Activated CD4-positive, alpha-beta T cell treated with anti-CD3 and anti-CD28 coated beads, Interleukin-2, Interleukin-6, amounts not matched to agents 100 ng/mL and 50 ng/mL, durations not matched to agents 16 hours and 8 hours (primary cell): Measurements from ENCODE around the gene RELT.

Experiments used
- DNase-seq: peaks from one replicate; pipeline ENCODE4 v3.0.0-alpha.2; 2020

Gene RELT

GRCh38 chr11:73376803-73377629 lies 817 bp downstream of the RELT start:
- peak; percentile 81 for DNase-seq

- no peak for DNase-seq
Measured at GRCh38 chr11:73379189-73379880, 3.1 kb downstream of the RELT start.

- no peak for DNase-seq
Measured at GRCh38 chr11:73380331-73380730, 4.1 kb downstream of the RELT start.

GRCh38 chr11:73380897-73381410 lies 4.8 kb downstream of the RELT start:
- no peak for DNase-seq

GRCh38 chr11:73381589-73381988 lies 5.4 kb downstream of the RELT start:
- DNase-seq = no peak

- no peak for DNase-seq
Measured at GRCh38 chr11:73382183-73382582, 6.0 kb downstream of the RELT start.

- no peak for DNase-seq
Measured at GRCh38 chr11:73382747-73383146, 6.5 kb downstream of the RELT start.

- no peak for DNase-seq
Measured at GRCh38 chr11:73383249-73384124, 7.3 kb downstream of the RELT start.

GRCh38 chr11:73384125-73384441 lies 7.9 kb downstream of the RELT start:
- no peak for DNase-seq

- DNase-seq = no peak
Measured at GRCh38 chr11:73384531-73384871, 8.3 kb downstream of the RELT start.

GRCh38 chr11:73384872-73385689 lies 8.9 kb downstream of the RELT start:
- peak; percentile 50 for DNase-seq

GRCh38 chr11:73386016-73386415 lies 9.8 kb downstream of the RELT start:
- DNase-seq = no peak

GRCh38 chr11:73386546-73386945 lies 10.3 kb downstream of the RELT start:
- no peak for DNase-seq

- no peak for DNase-seq
Measured at GRCh38 chr11:73387594-73388264, 11.5 kb downstream of the RELT start.

GRCh38 chr11:73388265-73389133 lies 12.3 kb downstream of the RELT start:
- DNase-seq = no peak

- DNase-seq = no peak
Measured at GRCh38 chr11:73389134-73389525, 12.9 kb downstream of the RELT start.

GRCh38 chr11:73389916-73390315 lies 13.7 kb downstream of the RELT start:
- no peak for DNase-seq

- DNase-seq = no peak
Measured at GRCh38 chr11:73390601-73391565, 14.7 kb downstream of the RELT start.

- DNase-seq = no peak
Measured at GRCh38 chr11:73391665-73392064, 15.5 kb downstream of the RELT start.
